ENCODE measurements around the gene SLC35F3. TPM values are rescaled to one million over a fixed set of nuclear protein-coding genes. Genes with fewer than 3 reads are reported as not detected.

Gene SLC35F3
- total RNA-seq, 1 experiment from 2014 or later: 19.1 TPM

- ChIA-PET CTCF (no interaction called here), POLR2A (no interaction called here)
- Histone ChIP-seq H3K36me3 (ENCODE audit: control insufficient read depth, insufficient read depth, low read length) (no peaks in the 10 kb centered on the region), H3K4me1 (ENCODE audit: control insufficient read depth, insufficient read depth, low read length) (no peaks in the 10 kb centered on the region), H3K4me3 (ENCODE audit: low read depth in 2 of 2, low read length in 2 of 2) (no peak overlapping the region), H3K27me3 (ENCODE audit: control insufficient read depth, insufficient read depth, low read length) (no peaks in the 10 kb centered on the region), H3K27ac (ENCODE audit: low read length) (no peak overlapping the region), H3K9me3 (ENCODE audit: control insufficient read depth, insufficient read depth, low read depth, low read length) (peaks cover 4% of the 10 kb centered on the region; the same call in 1 of the 2 replicates)
- in situ Hi-C loops (cut with HindIII; ENCODE audit: low pct_unique_long_range_greater_than_20kb, low sequenced_read_pairs): no loop called here
- no peak for DNase-seq (ENCODE audit: low read depth, low spot score)
- BruUV-seq (replicated peaks): no TSS peak
- no peak for TF ChIP-seq TCF7L2 (IDR thresholded peaks at IDR 0.05; ENCODE audit: low read depth, low read length)
- TF ChIP-seq CTCF (IDR thresholded peaks at IDR 0.05): no peak
- TF ChIP-seq POLR2AphosphoS5 (IDR thresholded peaks at IDR 0.05; ENCODE audit: low read depth, low read length): no peak
- no peak for TF ChIP-seq REST (IDR thresholded peaks at IDR 0.05; ENCODE audit: insufficient read depth in 1 of 2, low read depth in 2 of 2, low read length in 1 of 2)
- TF ChIP-seq SIN3A (IDR thresholded peaks at IDR 0.05; ENCODE audit: borderline replicate concordance, insufficient read depth, low read depth, low read length): no peak
- no peak for ATAC-seq
- intact Hi-C loops (cut with micrococcal nuclease; ENCODE audit: unreplicated experiment): no loop called here
These were observed 136.2 kb downstream of the SLC35F3 start for GRCh38 chr1:234040446-234041317.

- ATAC-seq (no peak), DNase-seq (ENCODE audit: low read depth, low spot score) (no peak)
- TF ChIP-seq REST (IDR thresholded peaks at IDR 0.05; ENCODE audit: insufficient read depth in 1 of 2, low read depth in 2 of 2, low read length in 1 of 2) (no peak), CTCF (IDR thresholded peaks at IDR 0.05) (no peak), TCF7L2 (IDR thresholded peaks at IDR 0.05; ENCODE audit: low read depth, low read length) (no peak), POLR2AphosphoS5 (IDR thresholded peaks at IDR 0.05; ENCODE audit: low read depth, low read length) (no peak), SIN3A (IDR thresholded peaks at IDR 0.05; ENCODE audit: borderline replicate concordance, insufficient read depth, low read depth, low read length) (no peak)
- H3K36me3 ChIP-seq (ENCODE audit: control insufficient read depth, insufficient read depth, low read length): no peaks in the 10 kb centered on the region
- no peak overlapping the region for H3K27ac ChIP-seq (ENCODE audit: low read length)
- intact Hi-C loops (cut with micrococcal nuclease; ENCODE audit: unreplicated experiment): no loop called here
- H3K4me1 ChIP-seq (ENCODE audit: control insufficient read depth, insufficient read depth, low read length): no peaks in the 10 kb centered on the region
- H3K9me3 ChIP-seq (ENCODE audit: control insufficient read depth, insufficient read depth, low read depth, low read length): peaks cover 29% of the 10 kb centered on the region; the same call in 1 of the 2 replicates
- BruUV-seq (replicated peaks): no TSS peak
- ChIA-PET POLR2A (no interaction called here), CTCF (no interaction called here)
- in situ Hi-C loops (cut with HindIII; ENCODE audit: low pct_unique_long_range_greater_than_20kb, low sequenced_read_pairs): no loop called here
- no peak overlapping the region for H3K4me3 ChIP-seq (ENCODE audit: low read depth in 2 of 2, low read length in 2 of 2)
- no peaks in the 10 kb centered on the region for H3K27me3 ChIP-seq (ENCODE audit: control insufficient read depth, insufficient read depth, low read length)
These were observed 139.6 kb downstream of the SLC35F3 start for GRCh38 chr1:234044079-234044478.
